ENCODE measurements around the gene APOC3.
A peak's percentile ranks its signal among the peaks of the same experiment; 100 is the strongest.

The APOC3 gene

DNA sequence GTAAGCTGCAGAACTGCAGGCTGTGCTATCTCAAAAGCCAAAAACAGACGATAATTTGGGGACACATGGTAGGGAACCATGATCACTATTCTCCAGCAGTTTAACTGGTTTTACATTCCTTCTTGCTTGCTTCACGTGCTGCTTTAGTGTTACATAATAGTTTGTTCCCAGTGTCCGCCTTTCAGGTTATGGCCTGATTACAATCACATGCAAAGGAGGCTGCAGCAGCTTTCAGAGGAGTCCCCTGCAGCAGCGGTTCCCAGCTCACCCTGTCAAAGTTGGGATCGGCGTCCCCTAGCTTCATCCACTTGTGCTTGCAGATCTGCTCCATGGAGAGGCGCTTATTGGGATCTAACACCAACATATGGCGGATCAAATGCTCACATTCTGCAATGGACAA is 46.9 kb downstream of the APOC3 start:
- Histone ChIP-seq H3K27ac (no peak overlapping the region), H3K36me3 (replicated peaks) (no peaks in the 10 kb centered on the region), H3K4me3 (ENCODE audit: low read depth, low read length) (no peak overlapping the region), H3K27me3 (replicated peaks) (no peaks in the 10 kb centered on the region)
- TF ChIP-seq, protein P1, sequence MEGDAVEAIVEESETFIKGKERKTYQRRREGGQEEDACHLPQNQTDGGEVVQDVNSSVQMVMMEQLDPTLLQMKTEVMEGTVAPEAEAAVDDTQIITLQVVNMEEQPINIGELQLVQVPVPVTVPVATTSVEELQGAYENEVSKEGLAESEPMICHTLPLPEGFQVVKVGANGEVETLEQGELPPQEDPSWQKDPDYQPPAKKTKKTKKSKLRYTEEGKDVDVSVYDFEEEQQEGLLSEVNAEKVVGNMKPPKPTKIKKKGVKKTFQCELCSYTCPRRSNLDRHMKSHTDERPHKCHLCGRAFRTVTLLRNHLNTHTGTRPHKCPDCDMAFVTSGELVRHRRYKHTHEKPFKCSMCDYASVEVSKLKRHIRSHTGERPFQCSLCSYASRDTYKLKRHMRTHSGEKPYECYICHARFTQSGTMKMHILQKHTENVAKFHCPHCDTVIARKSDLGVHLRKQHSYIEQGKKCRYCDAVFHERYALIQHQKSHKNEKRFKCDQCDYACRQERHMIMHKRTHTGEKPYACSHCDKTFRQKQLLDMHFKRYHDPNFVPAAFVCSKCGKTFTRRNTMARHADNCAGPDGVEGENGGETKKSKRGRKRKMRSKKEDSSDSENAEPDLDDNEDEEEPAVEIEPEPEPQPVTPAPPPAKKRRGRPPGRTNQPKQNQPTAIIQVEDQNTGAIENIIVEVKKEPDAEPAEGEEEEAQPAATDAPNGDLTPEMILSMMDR (IDR thresholded peaks at IDR 0.05; ENCODE audit: low read depth, low read length, missing control alignments), result no peak
- no peak for DNase-seq
- in situ Hi-C loops (cut with HindIII; ENCODE audit: low pct_ligation_motif_present, low sequenced_read_pairs), result no loop called here

DNA sequence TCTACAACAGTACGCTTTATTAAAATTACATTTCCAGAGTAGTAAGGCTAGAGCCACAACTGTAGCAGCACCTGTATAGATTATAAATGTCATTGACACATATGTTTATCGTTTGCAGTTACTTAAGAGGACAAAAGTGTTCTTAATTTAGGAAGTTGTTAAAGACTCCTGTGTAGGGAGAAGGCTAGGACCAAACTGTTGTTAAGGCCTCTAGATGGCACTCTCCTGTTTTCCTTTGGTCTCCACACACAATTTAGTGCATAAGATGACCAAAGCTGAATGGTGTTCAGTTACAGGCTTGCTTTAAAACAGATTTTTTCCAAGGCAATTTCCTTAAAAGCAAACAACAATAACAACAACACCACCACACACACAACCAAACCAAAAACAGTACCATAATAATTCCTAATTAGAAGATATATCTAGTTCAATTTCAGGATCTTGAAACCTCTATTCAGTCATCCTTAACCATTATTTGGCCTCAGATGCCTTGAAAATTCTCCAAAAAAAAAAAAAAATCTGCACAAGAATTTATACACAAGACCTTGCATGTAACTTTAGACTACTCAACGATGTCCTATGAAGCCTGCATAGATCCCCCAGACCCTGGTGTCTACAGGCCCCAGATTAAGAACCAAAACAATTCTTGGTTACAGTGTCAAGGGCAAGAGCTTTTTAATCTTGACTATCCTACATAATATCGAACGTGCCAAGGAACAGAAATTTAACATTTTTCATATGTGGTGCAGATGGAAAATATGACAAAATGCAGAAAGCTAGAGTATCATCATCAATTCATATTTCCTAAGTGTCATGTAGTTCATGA is 50.3 kb downstream of the APOC3 start:
- Histone ChIP-seq H3K27me3 (replicated peaks) (no peaks in the 10 kb centered on the region), H3K27ac (no peak overlapping the region), H3K4me3 (ENCODE audit: low read depth, low read length) (no peak overlapping the region), H3K36me3 (replicated peaks) (no peaks in the 10 kb centered on the region)
- TF ChIP-seq, protein P1 (IDR thresholded peaks at IDR 0.05; ENCODE audit: low read depth, low read length, missing control alignments), result peak; percentile 79
- in situ Hi-C loops (cut with HindIII; ENCODE audit: low pct_ligation_motif_present, low sequenced_read_pairs), result no loop called here
- peak; percentile 67 for DNase-seq

- H3K36me3 ChIP-seq (replicated peaks), result no peaks in the 10 kb centered on the region
- in situ Hi-C loops (cut with HindIII; ENCODE audit: low pct_ligation_motif_present, low sequenced_read_pairs), result no loop called here
- no peak overlapping the region for H3K27ac ChIP-seq
- TF ChIP-seq, protein P1 (IDR thresholded peaks at IDR 0.05; ENCODE audit: low read depth, low read length, missing control alignments), result no peak
- H3K4me3 ChIP-seq (ENCODE audit: low read depth, low read length), result no peak overlapping the region
- H3K27me3 ChIP-seq (replicated peaks), result no peaks in the 10 kb centered on the region
- no peak for DNase-seq
These were observed 51.4 kb downstream of the APOC3 start for GRCh38 chr11:116881143-116881542.

- H3K27ac ChIP-seq, result no peak overlapping the region
- TF ChIP-seq, protein P1 (IDR thresholded peaks at IDR 0.05; ENCODE audit: low read depth, low read length, missing control alignments), result no peak
- peak; percentile 40 for DNase-seq
- H3K4me3 ChIP-seq (ENCODE audit: low read depth, low read length), result no peak overlapping the region
- no peaks in the 10 kb centered on the region for H3K36me3 ChIP-seq (replicated peaks)
- H3K27me3 ChIP-seq (replicated peaks), result no peaks in the 10 kb centered on the region
- in situ Hi-C loops (cut with HindIII; ENCODE audit: low pct_ligation_motif_present, low sequenced_read_pairs), result no loop called here
These were observed 52.7 kb downstream of the APOC3 start for GRCh38 chr11:116882386-116882785.

All from brain microvascular endothelial cell (primary cell).